HEK293T (cell line): ENCODE measurements around the gene ASTE1.

ENCODE experiments used
- CTCF ChIA-PET: fragments of 350-600 bp; formaldehyde crosslinking; extraction: SDS; loops from one replicate; lab custom pipeline; 2021; ENCODE audit warnings: antibody characterized with exemption, inconsistent platforms; lab: Yijun Ruan, JAX
- POLR2A ChIA-PET: fragments of 350-600 bp; formaldehyde crosslinking; extraction: SDS; loops from one replicate; lab custom pipeline; 2020; ENCODE audit warnings: antibody characterized with exemption, inconsistent platforms; lab: Yijun Ruan, JAX
- DNase-seq: peaks from one replicate; pipeline ENCODE4 v3.0.0; 2012; ENCODE audit warnings: mixed read lengths; ENCODE audit errors: extremely low spot score
- ARNT ChIP-seq: fragments of 450-650 bp; IDR thresholded peaks from 2 replicates; pipeline ENCODE4 v1.6.1; 2017; ENCODE audit warnings: mild to moderate bottlenecking
- BHLHE40 ChIP-seq: fragments of 450-650 bp; IDR thresholded peaks from 2 replicates; pipeline ENCODE4 v1.6.1; 2016; ENCODE audit warnings: mild to moderate bottlenecking, moderate library complexity, borderline replicate concordance
- CTBP1 ChIP-seq: fragments of 450-650 bp; IDR thresholded peaks from 2 replicates; pipeline ENCODE4 v1.6.1; 2016; ENCODE audit warnings: borderline replicate concordance
- ELF4 ChIP-seq: fragments of 450-650 bp; IDR thresholded peaks from 2 replicates; pipeline ENCODE4 v1.6.1; 2017; ENCODE audit warnings: antibody characterized with exemption
- FOXA1 ChIP-seq: fragments of 450-650 bp; IDR thresholded peaks from 2 replicates; pipeline ENCODE4 v1.6.1; 2016; ENCODE audit warnings: mild to moderate bottlenecking
- FOXK2 ChIP-seq: fragments of 450-650 bp; IDR thresholded peaks from 2 replicates; pipeline ENCODE4 v1.6.1; 2016; ENCODE audit warnings: mild to moderate bottlenecking
- FOXM1 ChIP-seq: fragments of 450-650 bp; IDR thresholded peaks from 2 replicates; pipeline ENCODE4 v1.6.1; 2017; ENCODE audit warnings: mild to moderate bottlenecking, borderline replicate concordance
- HDGF ChIP-seq: fragments of 450-650 bp; IDR thresholded peaks from 2 replicates; pipeline ENCODE4 v1.6.1; 2017; ENCODE audit warnings: antibody characterized with exemption, borderline replicate concordance
- L3MBTL2 ChIP-seq: fragments of 450-650 bp; conservative IDR thresholded peaks from 2 replicates; pipeline ENCODE4 v1.6.1; 2016; ENCODE audit warnings: mild to moderate bottlenecking
- LEF1 ChIP-seq: fragments of 450-650 bp; IDR thresholded peaks from 2 replicates; pipeline ENCODE4 v1.6.1; 2017; ENCODE audit warnings: mild to moderate bottlenecking, borderline replicate concordance
- NFRKB ChIP-seq: fragments of 450-650 bp; IDR thresholded peaks from 2 replicates; pipeline ENCODE4 v1.6.1; 2016; ENCODE audit warnings: mild to moderate bottlenecking, moderate library complexity
- PKNOX1 ChIP-seq: fragments of 450-650 bp; IDR thresholded peaks from 2 replicates; pipeline ENCODE4 v1.6.1; 2016
- SP1 ChIP-seq: fragments of 450-650 bp; IDR thresholded peaks from 2 replicates; pipeline ENCODE4 v1.6.1; 2017
- SUZ12 ChIP-seq: fragments of 450-650 bp; IDR thresholded peaks from 2 replicates; pipeline ENCODE4 v1.6.1; 2016; ENCODE audit warnings: mild to moderate bottlenecking
- TARDBP ChIP-seq: fragments of 450-650 bp; IDR thresholded peaks from 2 replicates; pipeline ENCODE4 v1.6.1; 2016
- ZNF384 ChIP-seq: fragments of 450-650 bp; IDR thresholded peaks from 2 replicates; pipeline ENCODE4 v1.6.1; 2016

The ASTE1 gene

GRCh38 chr3:131025539-131025938 is 1.1 kb downstream of the ASTE1 start:
- ChIA-PET POLR2A (interaction anchor here (0.9 to 1.7 kb wide), 6 partner anchors 17 to 456 kb away, joined by 3 to 9 read pairs (median 4); partner anchors contain the start of genes ATP2C1, NUDT16 and PIK3R4), CTCF (no interaction called here)
- no peak for DNase-seq
- TF ChIP-seq ELF4 (no peak), NFRKB (no peak), CTBP1 (no peak), SUZ12 (no peak), L3MBTL2 (no peak), LEF1 (no peak), PKNOX1 (no peak), ARNT (no peak), HDGF (no peak), FOXA1 (no peak), TARDBP (no peak), ZNF384 (no peak), BHLHE40 (no peak), FOXM1 (no peak), FOXK2 (no peak)

- CTCF ChIA-PET = interaction anchor here (0.7 kb wide), 1 partner anchor 364 kb away, joined by 3 read pairs; no protein-coding TSS in a partner anchor
- DNase-seq = no peak
- POLR2A ChIA-PET = no interaction called here
- no peak for TF ChIP-seq HDGF
- no peak for TF ChIP-seq SP1
- TF ChIP-seq ELF4 = no peak
- TF ChIP-seq FOXM1 = no peak
- no peak for TF ChIP-seq LEF1
- no peak for TF ChIP-seq FOXA1
- TF ChIP-seq ZNF384 = no peak
- no peak for TF ChIP-seq ARNT
- TF ChIP-seq NFRKB = no peak
- no peak for TF ChIP-seq PKNOX1
- TF ChIP-seq L3MBTL2 = no peak
- no peak for TF ChIP-seq FOXK2
Observed at GRCh38 chr3:131020122-131020693, 6.4 kb downstream of the ASTE1 start.

DNA sequence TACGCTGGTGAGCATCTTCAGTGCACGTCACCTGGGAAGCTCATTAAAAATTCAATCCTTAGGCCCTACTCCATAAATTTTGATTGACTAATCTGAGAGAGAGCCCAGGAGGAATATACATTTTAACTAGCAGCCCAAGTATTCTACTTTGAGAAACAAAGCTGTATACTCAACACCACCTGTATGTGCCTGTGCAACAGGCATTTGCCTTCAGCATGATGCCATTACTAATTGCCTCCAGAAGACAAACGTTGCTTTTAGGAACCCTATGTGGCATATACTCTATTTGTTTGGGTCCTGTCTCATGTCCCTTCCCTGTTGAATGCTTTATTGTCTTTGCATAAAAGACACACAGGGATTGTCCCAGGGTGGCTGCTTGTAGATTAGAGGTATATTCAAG is 7.7 kb downstream of the ASTE1 start:
- POLR2A ChIA-PET = no interaction called here
- CTCF ChIA-PET = no interaction called here
- TF ChIP-seq CTBP1 = no peak
- DNase-seq = no peak

DNA sequence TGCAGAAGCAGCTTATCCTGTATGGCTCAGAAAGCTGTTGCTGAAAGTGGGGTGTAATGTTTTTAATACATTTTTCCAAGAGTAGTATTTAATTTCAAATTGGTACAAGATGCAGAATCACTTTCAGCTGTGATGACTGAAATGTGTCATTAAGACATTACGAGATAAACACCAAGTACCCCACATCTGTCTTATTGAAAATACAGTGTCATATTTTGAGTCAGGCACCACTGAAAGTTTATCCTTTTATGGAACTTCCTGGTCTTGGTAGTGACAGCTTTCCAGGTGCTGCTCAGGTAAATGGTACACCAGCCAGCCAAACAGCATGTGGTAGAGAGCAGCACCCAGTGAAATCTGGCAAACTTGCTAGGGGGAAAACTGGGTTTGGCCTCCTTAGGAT is 16.9 kb downstream of the ASTE1 start:
- ChIA-PET POLR2A (no interaction called here), CTCF (no interaction called here)
- no peak for DNase-seq
- no peak for TF ChIP-seq FOXK2
- TF ChIP-seq CTBP1 = no peak
- TF ChIP-seq FOXA1 = no peak
- no peak for TF ChIP-seq LEF1
- no peak for TF ChIP-seq PKNOX1
- TF ChIP-seq SP1 = no peak
- TF ChIP-seq BHLHE40 = no peak
- TF ChIP-seq TARDBP = no peak
- no peak for TF ChIP-seq ZNF384
- no peak for TF ChIP-seq ARNT
- TF ChIP-seq L3MBTL2 = no peak
- no peak for TF ChIP-seq ELF4

- CTCF ChIA-PET = no interaction called here
- DNase-seq = no peak
- no peak for TF ChIP-seq NFRKB
- TF ChIP-seq SP1 = no peak
- no peak for TF ChIP-seq FOXA1
- no peak for TF ChIP-seq ELF4
- no peak for TF ChIP-seq CTBP1
- no peak for TF ChIP-seq FOXK2
- no peak for TF ChIP-seq PKNOX1
- no peak for TF ChIP-seq BHLHE40
- TF ChIP-seq HDGF = no peak
- TF ChIP-seq SUZ12 = no peak
- no peak for TF ChIP-seq TARDBP
- no peak for TF ChIP-seq LEF1
- TF ChIP-seq ARNT = no peak
- no peak for TF ChIP-seq FOXM1
- no peak for TF ChIP-seq ZNF384
- no peak for TF ChIP-seq L3MBTL2
- POLR2A ChIA-PET = interaction anchor here (1.3 kb wide), 1 partner anchor 18 kb away, joined by 3 read pairs; no protein-coding TSS in a partner anchor
Observed at GRCh38 chr3:131008326-131008725, 18.3 kb downstream of the ASTE1 start.

GRCh38 chr3:131007782-131008181 is 18.8 kb downstream of the ASTE1 start:
- POLR2A ChIA-PET = no interaction called here

More at GRCh38 chr3:131007782-131008181, 18.8 kb downstream of the ASTE1 start:
- TF ChIP-seq FOXK2 (no peak), PKNOX1 (no peak), LEF1 (no peak), HDGF (no peak), NFRKB (no peak), ELF4 (no peak)
- CTCF ChIA-PET = no interaction called here
- no peak for DNase-seq
